Thoracic aorta (tissue), 2 donors: Measurements from ENCODE around the gene OR5K1. TPM values are rescaled to one million over a fixed set of nuclear protein-coding genes. Genes with fewer than 3 reads are reported as not detected.

Experiments
- ATAC-seq: fragments of 150-250 bp; one replicate; pipeline ENCODE4 v1.8.0; 2017; ENCODE audit warnings: low read depth; ENCODE audit not compliant: insufficient number of reproducible peaks, low FRiP score
- DNase-seq: peaks from one replicate; pipeline ENCODE4 v3.0.0-alpha.2; 2020; ENCODE audit warnings: low spot score
- H3K27ac ChIP-seq, 2 donors: fragments of 200-600 bp; sonication (generic); 1 replicate in 1 of 2; 2 replicates in 1 of 2; pipeline ENCODE4 v1.5.1; 2016; ENCODE audit warnings: mild to moderate bottlenecking in 2 of 2, moderate library complexity in 2 of 2
- H3K27me3 ChIP-seq: fragments of 200-600 bp; sonication (generic); replicated peaks from 2 replicates; pipeline ENCODE4 v1.6.0; 2016; ENCODE audit warnings: mild to moderate bottlenecking; ENCODE audit not compliant: insufficient read depth
- H3K36me3 ChIP-seq: fragments of 200-600 bp; sonication (generic); one replicate; pipeline ENCODE4 v1.5.1; 2016
- H3K4me1 ChIP-seq, 2 donors: fragments of 200-600 bp; sonication (generic); 1 replicate in 1 of 2; 2 replicates in 1 of 2; pipeline versions ENCODE4 v1.5.1 to v1.6.0; 2016; ENCODE audit warnings: low read depth in 2 of 2, mild to moderate bottlenecking in 1 of 2; ENCODE audit not compliant: control insufficient read depth in 1 of 2
- H3K4me3 ChIP-seq: fragments of 200-600 bp; sonication (generic); 2 replicates; pipeline ENCODE4 v1.5.1; 2016; ENCODE audit warnings: mild to moderate bottlenecking
- H3K9me3 ChIP-seq: fragments of 200-600 bp; sonication (generic); 2 replicates; pipeline ENCODE4 v1.5.1; 2016
- CTCF ChIP-seq: fragments of 200-600 bp; sonication (generic); IDR thresholded peaks from one replicate; pipeline ENCODE4 v1.5.1; 2019; ENCODE audit warnings: antibody characterized with exemption
- total RNA-seq, 2 donors: library from RNA; depleted of rRNA; stranded (reverse); fragments of >200 nt; gene quantifications; one replicate each; pipeline versions ENCODE4 v1.1.0 to v1.2.3, GENCODE V29; 2016

The OR5K1 gene
- total RNA-seq, 2 donors from 2014 or later, result not detected

GRCh38 chr3:98445949-98446406 is 17.0 kb upstream of the OR5K1 start:
- Histone ChIP-seq H3K9me3 (no peaks in the 10 kb centered on the region), H3K36me3 (no peaks in the 10 kb centered on the region), H3K27me3 (no peaks in the 10 kb centered on the region), H3K27ac (no peak overlapping the region), H3K4me3 (no peak overlapping the region), H3K4me1 (no peaks in the 10 kb centered on the region)
- TF ChIP-seq CTCF, result no peak
- no peak for DNase-seq
- ATAC-seq, result no peak

- Histone ChIP-seq H3K27me3 (no peaks in the 10 kb centered on the region), H3K4me1 (no peaks in the 10 kb centered on the region), H3K36me3 (no peaks in the 10 kb centered on the region), H3K9me3 (no peaks in the 10 kb centered on the region), H3K4me3 (no peak overlapping the region), H3K27ac (no peak overlapping the region)
- no peak for TF ChIP-seq CTCF
- DNase-seq (no peak), ATAC-seq (no peak)
Observed at GRCh38 chr3:98449606-98450193, 13.3 kb upstream of the OR5K1 start.

GRCh38 chr3:98450372-98450771 is 12.6 kb upstream of the OR5K1 start:
- Histone ChIP-seq H3K27ac (no peak overlapping the region), H3K9me3 (no peaks in the 10 kb centered on the region), H3K27me3 (no peaks in the 10 kb centered on the region), H3K36me3 (no peaks in the 10 kb centered on the region), H3K4me1 (no peaks in the 10 kb centered on the region), H3K4me3 (no peak overlapping the region)
- no peak for TF ChIP-seq CTCF
- DNase-seq, result no peak
- ATAC-seq, result no peak

GRCh38 chr3:98453827-98454226 is 9.2 kb upstream of the OR5K1 start:
- no peak overlapping the region for H3K27ac ChIP-seq
- H3K9me3 ChIP-seq, result peaks cover 4% of the 10 kb centered on the region
- TF ChIP-seq CTCF, result no peak
- ATAC-seq (no peak), DNase-seq (no peak)
- H3K4me1 ChIP-seq, result no peaks in the 10 kb centered on the region
- no peaks in the 10 kb centered on the region for H3K27me3 ChIP-seq
- H3K4me3 ChIP-seq, result no peak overlapping the region
- no peaks in the 10 kb centered on the region for H3K36me3 ChIP-seq

- no peak for DNase-seq
- Histone ChIP-seq H3K9me3 (peaks cover 4% of the 10 kb centered on the region), H3K4me1 (no peaks in the 10 kb centered on the region), H3K4me3 (no peak overlapping the region), H3K27ac (no peak overlapping the region), H3K36me3 (no peaks in the 10 kb centered on the region), H3K27me3 (no peaks in the 10 kb centered on the region)
- no peak for TF ChIP-seq CTCF
- ATAC-seq, result no peak
Observed at GRCh38 chr3:98454929-98455328, 8.1 kb upstream of the OR5K1 start.
